BLaER1 treated with 17β-estradiol and CSF1 and Interleukin-3, amounts not matched to agents 10 nM and 100 nM (cell line): ENCODE data around the gene PARP15.
"Not testable (repeated sequence)": the region's sequence is repeated elsewhere in the genome, so short reads cannot be mapped to it uniquely, and the experiment has no call there.

Source experiments
- H3K27ac ChIP-seq, 11 experiments: shearing (Covaris generic); formaldehyde crosslinking; 2 replicates each; pipeline ENCODE4 v1.8.1; 2022
- H3K27me3 ChIP-seq, 11 experiments: shearing (Covaris generic); formaldehyde crosslinking; 2 replicates each; pipeline ENCODE4 v1.8.1; 2022
- H3K36me3 ChIP-seq, 11 experiments: shearing (Covaris generic); formaldehyde crosslinking; 2 replicates each; pipeline ENCODE4 v1.8.1; 2022
- H3K4me1 ChIP-seq, 10 experiments: shearing (Covaris generic); formaldehyde crosslinking; 2 replicates each; pipeline ENCODE4 v1.8.1; 2022
- H3K4me2 ChIP-seq, 11 experiments: shearing (Covaris generic); formaldehyde crosslinking; 2 replicates each; pipeline ENCODE4 v1.8.1; 2022
- H3K4me3 ChIP-seq, 10 experiments: shearing (Covaris generic); formaldehyde crosslinking; 2 replicates each; pipeline ENCODE4 v1.8.1; 2022
- H3K9ac ChIP-seq, 11 experiments: shearing (Covaris generic); formaldehyde crosslinking; 2 replicates each; pipeline ENCODE4 v1.8.1; 2022
- H3K9me3 ChIP-seq, 11 experiments: shearing (Covaris generic); formaldehyde crosslinking; replicated peaks in 1 of 11; 2 replicates each; pipeline ENCODE4 v1.8.1; 2022
- H4K20me1 ChIP-seq, 11 experiments: shearing (Covaris generic); formaldehyde crosslinking; 2 replicates each; pipeline ENCODE4 v1.8.1; 2022
- Cebpa-rat ChIP-seq, 11 experiments: shearing (Covaris generic); IDR thresholded peaks; 2 replicates each; pipeline ENCODE4 v1.8.1; 2022

PARP15 gene

GRCh38 chr3:122677216-122677615 lies 99.8 kb downstream of the PARP15 start:
- Histone ChIP-seq H3K27ac (no peak overlapping the region), H3K4me2 (no peak overlapping the region), H3K36me3 (no peaks in the 10 kb centered on the region), H4K20me1 (peaks cover 0 to 7% (median 0%) of the 10 kb centered on the region in 11 experiments; a peak in 4 of 22 replicates), H3K27me3 (no peaks in the 10 kb centered on the region), H3K9me3 (peaks cover 6 to 26% (median 12%) of the 10 kb centered on the region in 11 experiments; a peak in 16 of 22 replicates), H3K9ac (no peak overlapping the region), H3K4me3 (no peak overlapping the region), H3K4me1 (peaks cover 28 to 37% (median 33%) of the 10 kb centered on the region in 10 experiments)
- TF ChIP-seq Cebpa-rat (IDR thresholded peaks at IDR 0.05), result no peak

DNA sequence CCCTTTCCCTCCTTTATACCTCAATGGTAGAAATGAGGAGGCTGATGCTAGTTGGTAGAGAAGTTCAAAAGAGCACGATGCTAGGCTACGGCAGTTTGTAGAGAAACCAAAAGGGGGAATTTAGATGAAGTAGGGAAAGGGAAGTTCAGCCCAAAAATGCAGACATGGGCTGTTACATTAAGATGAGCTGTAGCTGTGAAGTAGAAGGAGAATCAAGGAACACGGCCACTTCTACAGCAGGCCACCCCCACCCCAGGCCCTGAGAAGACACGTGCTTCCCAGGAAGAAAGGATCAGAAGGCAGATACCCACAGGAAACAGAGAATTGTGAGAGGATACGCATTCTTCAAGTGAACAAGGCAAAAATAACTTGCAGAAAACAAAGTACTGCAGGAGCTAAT lies 101.1 kb downstream of the PARP15 start:
- H3K4me1 ChIP-seq, result peaks cover 41 to 50% (median 46%) of the 10 kb centered on the region in 10 experiments
- peaks cover 6 to 25% (median 12%) of the 10 kb centered on the region in 11 experiments; a peak in 16 of 22 replicates for H3K9me3 ChIP-seq
- no peaks in the 10 kb centered on the region for H3K27me3 ChIP-seq
- peak overlapping the region; percentile 88 to 98 (median 94) for H3K4me2 ChIP-seq
- peaks cover 0 to 20% (median 5%) of the 10 kb centered on the region in 11 experiments; a peak in 8 of 22 replicates for H4K20me1 ChIP-seq
- peak overlapping the region; percentile 76 to 86 (median 83); a peak in 10 of 20 replicates for H3K4me3 ChIP-seq
- H3K27ac ChIP-seq, result peak overlapping the region in 10 of 11 experiments; percentile 81 to 93 (median 90); a peak in 18 of 22 replicates
- peaks cover 0 to 1% (median 0%) of the 10 kb centered on the region in 11 experiments; a peak in 1 of 22 replicates for H3K36me3 ChIP-seq
- peak overlapping the region; percentile 12 to 92 (median 89); a peak in 20 of 22 replicates for H3K9ac ChIP-seq
- TF ChIP-seq Cebpa-rat (IDR thresholded peaks at IDR 0.05), result no peak

DNA sequence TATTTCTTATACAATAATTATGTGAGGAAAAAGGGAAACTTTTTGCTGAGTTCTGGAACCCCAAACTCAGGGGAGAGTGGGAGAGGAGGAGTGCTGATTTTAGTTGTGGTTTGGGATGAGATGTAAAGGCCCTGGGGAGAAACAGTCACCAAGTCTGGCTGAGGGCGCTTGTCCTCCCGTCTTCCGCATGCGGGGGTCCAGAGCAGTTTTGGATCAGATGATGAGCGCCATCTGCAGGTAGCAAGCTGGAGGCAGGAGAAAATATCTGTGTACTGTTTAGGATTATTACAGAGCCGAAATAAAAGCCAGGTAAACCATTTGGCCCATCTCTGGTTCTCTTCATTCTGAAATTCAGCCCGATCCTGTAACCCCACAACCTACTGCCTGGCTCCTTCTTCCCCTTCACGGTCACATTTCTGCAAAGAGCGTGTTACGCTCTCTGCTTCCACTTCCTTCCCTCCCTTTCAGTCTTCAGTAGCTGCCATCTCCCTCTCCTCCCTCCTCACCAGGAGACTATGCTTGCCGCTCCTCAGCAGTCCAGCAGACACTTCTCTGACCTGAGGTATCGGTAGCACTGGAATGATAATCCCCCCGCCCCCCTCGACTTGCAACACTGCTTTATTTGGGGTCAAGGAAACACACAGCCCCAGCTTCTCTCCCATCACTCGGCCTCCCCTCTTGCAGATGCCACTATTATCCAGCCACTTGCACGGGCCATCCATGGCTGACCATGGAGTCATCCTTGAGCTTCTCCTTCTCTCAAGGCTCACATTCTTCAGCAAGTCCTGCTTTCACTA lies 101.8 kb downstream of the PARP15 start:
- Histone ChIP-seq H3K9ac (peak overlapping the region; percentile 83 to 92 (median 90)), H3K4me1 (peaks cover 44 to 52% (median 46%) of the 10 kb centered on the region in 10 experiments), H3K9me3 (peaks cover 3 to 17% (median 10%) of the 10 kb centered on the region in 11 experiments; a peak in 15 of 22 replicates), H4K20me1 (peaks cover 0 to 28% (median 13%) of the 10 kb centered on the region in 11 experiments; a peak in 8 of 22 replicates), H3K4me2 (peak overlapping the region; percentile 88 to 98 (median 94)), H3K36me3 (peaks cover 0 to 9% (median 0%) of the 10 kb centered on the region in 11 experiments; a peak in 4 of 22 replicates), H3K27ac (peak overlapping the region; percentile 81 to 93 (median 90); a peak in 21 of 22 replicates), H3K27me3 (no peaks in the 10 kb centered on the region), H3K4me3 (peak overlapping the region; percentile 76 to 86 (median 83))
- no peak for TF ChIP-seq Cebpa-rat (IDR thresholded peaks at IDR 0.05)

- Histone ChIP-seq H3K4me1 (peaks cover 44 to 53% (median 46%) of the 10 kb centered on the region in 10 experiments), H4K20me1 (peaks cover 0 to 35% (median 16%) of the 10 kb centered on the region in 11 experiments; a peak in 8 of 22 replicates), H3K27me3 (no peaks in the 10 kb centered on the region), H3K4me3 (peak overlapping the region; percentile 76 to 86 (median 83)), H3K36me3 (peaks cover 0 to 9% (median 0%) of the 10 kb centered on the region in 11 experiments; a peak in 8 of 22 replicates), H3K4me2 (peak overlapping the region; percentile 88 to 98 (median 94)), H3K27ac (peak overlapping the region; percentile 81 to 93 (median 90)), H3K9me3 (peaks cover 0 to 10% (median 6%) of the 10 kb centered on the region in 11 experiments; a peak in 11 of 22 replicates), H3K9ac (peak overlapping the region; percentile 83 to 92 (median 90))
- TF ChIP-seq Cebpa-rat (IDR thresholded peaks at IDR 0.05), result no peak
Observed at GRCh38 chr3:122679882-122680474, 102.5 kb downstream of the PARP15 start.

GRCh38 chr3:122680475-122681283 lies 103.2 kb downstream of the PARP15 start, which contains the start of gene PARP14:
PARP14 (plus strand) TSS chr3:122680839; CDS start chr3:122680884, 45 bp downstream.
- Histone ChIP-seq H3K27me3 (no peaks in the 10 kb centered on the region), H3K27ac (peak within 1 kb of the TSS; percentile 81 to 93 (median 90)), H3K36me3 (peaks cover 0 to 9% (median 0%) of the 10 kb centered on the region in 11 experiments; a peak in 8 of 22 replicates), H3K9ac (peak within 1 kb of the TSS; percentile 83 to 92 (median 90)), H3K9me3 (peaks cover 0 to 7% (median 5%) of the 10 kb centered on the region in 11 experiments; a peak in 11 of 22 replicates), H3K4me3 (peak within 1 kb of the TSS; percentile 76 to 86 (median 83)), H3K4me1 (peaks cover 44 to 53% (median 46%) of the 10 kb centered on the region in 10 experiments), H4K20me1 (peaks cover 0 to 36% (median 18%) of the 10 kb centered on the region in 11 experiments; a peak in 8 of 22 replicates), H3K4me2 (peak within 1 kb of the TSS; percentile 89 to 98 (median 95))
- TF ChIP-seq Cebpa-rat (IDR thresholded peaks at IDR 0.05), result no peak

DNA sequence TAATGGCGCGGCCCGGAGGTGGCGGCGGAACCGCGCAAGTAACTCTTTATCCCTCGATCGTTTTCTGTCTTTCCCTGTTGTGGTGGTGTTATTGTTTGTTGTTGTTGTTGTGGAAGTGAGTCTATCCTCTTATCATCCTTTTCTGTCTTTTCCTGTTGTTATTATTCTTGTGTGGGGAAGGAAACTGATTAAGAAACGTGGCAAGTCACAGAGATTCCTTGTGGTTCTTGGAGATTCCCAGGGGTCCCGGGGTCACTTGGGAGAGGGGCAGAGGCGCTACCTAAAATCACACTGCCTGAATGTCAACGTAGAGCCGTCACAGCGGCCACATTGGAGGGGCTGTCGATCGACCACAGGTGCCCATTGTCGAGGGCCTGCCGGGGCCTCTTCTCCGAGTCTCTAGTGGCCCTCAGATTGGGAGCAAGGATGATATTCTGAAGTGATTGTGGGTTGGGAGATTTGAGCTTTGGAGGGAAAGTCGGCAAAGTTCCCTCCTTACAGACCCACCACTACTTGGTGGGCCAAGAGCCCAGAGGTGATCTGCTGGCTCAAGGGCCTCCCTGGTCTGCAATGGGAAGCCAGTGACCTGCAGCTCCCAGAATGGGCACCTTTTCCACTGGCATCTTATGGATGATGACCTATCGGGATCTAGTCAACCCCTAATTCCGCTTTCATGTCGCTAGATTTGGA lies 104.0 kb downstream of the PARP15 start:
- Histone ChIP-seq H3K4me1 (peaks cover 44 to 53% (median 46%) of the 10 kb centered on the region in 10 experiments), H3K4me2 (peak overlapping the region; percentile 85 to 97 (median 93)), H3K27me3 (no peaks in the 10 kb centered on the region), H4K20me1 (peaks cover 0 to 36% (median 18%) of the 10 kb centered on the region in 11 experiments; a peak in 8 of 22 replicates), H3K9ac (peak overlapping the region; percentile 83 to 92 (median 90)), H3K36me3 (peaks cover 0 to 9% (median 0%) of the 10 kb centered on the region in 11 experiments; a peak in 8 of 22 replicates), H3K27ac (peak overlapping the region; percentile 81 to 93 (median 90)), H3K9me3 (no peaks in the 10 kb centered on the region), H3K4me3 (peak overlapping the region; percentile 76 to 86 (median 83))
- no peak for TF ChIP-seq Cebpa-rat (IDR thresholded peaks at IDR 0.05)

DNA sequence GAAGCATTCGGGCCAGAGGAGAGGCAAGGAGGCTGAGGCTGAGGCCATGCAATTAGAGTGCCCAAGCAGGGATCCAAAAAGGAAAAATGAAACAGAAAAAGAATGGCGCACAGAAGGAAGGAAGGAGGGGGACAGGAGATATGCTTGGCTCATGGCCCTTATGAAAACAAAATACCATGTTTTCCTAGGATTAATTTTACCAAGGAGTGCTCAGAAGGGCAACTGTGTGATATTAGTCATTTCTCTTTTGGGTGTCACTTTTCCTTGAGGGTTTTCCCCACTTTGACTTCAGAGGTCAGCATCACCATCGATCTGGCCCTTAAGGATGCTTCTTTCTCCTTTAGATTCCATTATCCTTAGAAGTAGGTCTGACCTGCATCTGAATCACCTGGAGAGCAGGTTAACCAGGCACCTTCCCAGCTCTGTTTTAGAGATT lies 104.5 kb downstream of the PARP15 start:
- Histone ChIP-seq H3K27me3 (no peaks in the 10 kb centered on the region), H3K4me1 (peaks cover 45 to 53% (median 47%) of the 10 kb centered on the region in 10 experiments), H4K20me1 (peaks cover 0 to 36% (median 18%) of the 10 kb centered on the region in 11 experiments; a peak in 8 of 22 replicates), H3K36me3 (peaks cover 0 to 9% (median 0%) of the 10 kb centered on the region in 11 experiments; a peak in 8 of 22 replicates), H3K9ac (peak overlapping the region; percentile 83 to 92 (median 90)), H3K4me3 (peak overlapping the region; percentile 76 to 86 (median 83)), H3K9me3 (no peaks in the 10 kb centered on the region), H3K4me2 (peak overlapping the region; percentile 85 to 97 (median 93)), H3K27ac (peak overlapping the region; percentile 81 to 93 (median 90); a peak in 16 of 22 replicates)
- TF ChIP-seq Cebpa-rat (IDR thresholded peaks at IDR 0.05), result no peak

GRCh38 chr3:122682778-122683411 lies 105.4 kb downstream of the PARP15 start:
- Histone ChIP-seq H4K20me1 (peaks cover 0 to 36% (median 20%) of the 10 kb centered on the region in 11 experiments; a peak in 8 of 22 replicates), H3K9ac (peak overlapping the region in 4 of 11 experiments; percentile 83 to 91 (median 88); a peak in 6 of 22 replicates), H3K4me1 (peaks cover 46 to 52% (median 48%) of the 10 kb centered on the region in 10 experiments), H3K27ac (peak overlapping the region in 3 of 11 experiments; percentile 17 to 90 (median 44); a peak in 5 of 22 replicates), H3K4me2 (peak overlapping the region; percentile 85 to 97 (median 93)), H3K4me3 (peak overlapping the region in 5 of 10 experiments; percentile 76 to 86 (median 82); a peak in 6 of 20 replicates)
- H3K27me3 ChIP-seq, H3K36me3 ChIP-seq, H3K9me3 ChIP-seq: not testable (repeated sequence)
